HCT116 (cell line): Measurements from ENCODE around the gene RNU6-9. TPM values are rescaled to one million over a fixed set of nuclear protein-coding genes. Genes with fewer than 3 reads are reported as not detected.

Source experiments
- ATAC-seq: fragments of 200-7000 bp; cut with Tn5 transposase; 2 replicates; pipeline ENCODE4 v1.9.1; 2020; ENCODE audit warnings: mild to moderate bottlenecking, moderate library complexity
- BruUV-seq: library from RNA; stranded (reverse); fragments of 400-500 nt; replicated peaks from 2 replicates; lab custom pipeline; 2021; lab: Mats Ljungman, UMichigan
- CTCF ChIA-PET: fragments of 300-600 bp; sonication (Branson Sonifier 250); formaldehyde crosslinking; loops from one replicate; lab custom pipeline; 2021; ENCODE audit warnings: antibody characterized with exemption; lab: Charles Lee
- POLR2A ChIA-PET: fragments of 300-600, 350-600 bp; sonication (Branson Sonifier 250); formaldehyde crosslinking; loops from one replicate; lab custom pipeline; 2021; ENCODE audit warnings: antibody characterized with exemption; lab: Charles Lee
- RAD21 ChIA-PET, 2 experiments: fragments of 300-600 bp; sonication (Branson Sonifier 250); formaldehyde crosslinking; loops; one replicate each; lab custom pipeline; 2023; ENCODE audit warnings: low total read pairs in 2 of 2; ENCODE audit not compliant: uncharacterized antibody in 2 of 2, unreplicated experiment in 2 of 2, low non-redundant PET in 1 of 2; lab: Charles Lee
- DNase-seq: peaks from one replicate; pipeline ENCODE4 v3.0.0-alpha.2; 2010; ENCODE audit warnings: low read depth, low spot score
- H2AFZ ChIP-seq: fragments of 200-600 bp; shearing (Covaris generic), sonication (generic); 2 replicates; pipeline ENCODE4 v1.6.1; 2017; ENCODE audit warnings: low read depth, mixed run types, mixed read lengths, antibody characterized with exemption, low read length; ENCODE audit not compliant: poor library complexity, severe bottlenecking
- H3K27ac ChIP-seq: 2 replicates; pipeline ENCODE4 v1.5.1; 2012; ENCODE audit warnings: low read depth, low read length
- H3K27me3 ChIP-seq: fragments of 200-600 bp; sonication (generic); 2 replicates; pipeline ENCODE4 v1.6.1; 2016; ENCODE audit warnings: mixed run types, low read length, mixed read lengths; ENCODE audit not compliant: insufficient read depth
- H3K36me3 ChIP-seq, 2 experiments: fragments of 200-500 bp in 1 of 2; fragments of 200-600 bp in 1 of 2; sonication (Bioruptor generic) in 1 of 2; sonication (generic) in 1 of 2; 2 replicates each; pipeline versions ENCODE4 v1.5.1 to v1.6.1; 2014 to 2016; ENCODE audit warnings: low read length in 2 of 2, inconsistent platforms in 1 of 2, mixed read lengths in 1 of 2, mixed run types in 1 of 2; ENCODE audit not compliant: insufficient read depth in 2 of 2, control insufficient read depth in 1 of 2
- H3K4me1 ChIP-seq, 2 experiments: fragments of 200-600 bp in 1 of 2; sonication (generic) in 1 of 2; 2 replicates each; pipeline versions ENCODE4 v1.5.1 to v1.6.1; 2012 to 2017; ENCODE audit warnings: low read length in 2 of 2, inconsistent platforms in 1 of 2, mild to moderate bottlenecking in 1 of 2, mixed read lengths in 1 of 2, mixed run types in 1 of 2, moderate library complexity in 1 of 2; ENCODE audit not compliant: insufficient read depth in 2 of 2, control insufficient read depth in 1 of 2
- H3K4me2 ChIP-seq: fragments of 200-600 bp; sonication (generic); 2 replicates; pipeline ENCODE4 v1.6.1; 2017; ENCODE audit warnings: mixed run types, low read length, mixed read lengths
- H3K4me3 ChIP-seq, 2 experiments: fragments of 200-600 bp in 1 of 2; sonication (generic) in 1 of 2; replicated peaks in 1 of 2; 2 replicates each; pipeline ENCODE4 v1.5.1; 2011 to 2016; ENCODE audit warnings: low read length in 2 of 2, control low read depth in 1 of 2, low read depth in 1 of 2, mild to moderate bottlenecking in 1 of 2, mixed read lengths in 1 of 2, mixed run types in 1 of 2
- H3K79me2 ChIP-seq: fragments of 200-600 bp; sonication (generic); 2 replicates; pipeline ENCODE4 v1.6.1; 2017; ENCODE audit warnings: mild to moderate bottlenecking, mixed run types, low read length, moderate library complexity, mixed read lengths; ENCODE audit not compliant: insufficient read depth
- H3K9ac ChIP-seq: fragments of 200-600 bp; sonication (generic); 2 replicates; pipeline ENCODE4 v1.6.1; 2016; ENCODE audit warnings: low read length, mixed read lengths
- H3K9me2 ChIP-seq: fragments of 200-600 bp; sonication (generic), shearing (Covaris generic); 2 replicates; pipeline ENCODE4 v1.6.1; 2017; ENCODE audit warnings: mixed run types, mild to moderate bottlenecking, moderate library complexity; ENCODE audit not compliant: insufficient read depth
- H3K9me3 ChIP-seq, 2 experiments: fragments of 200-500 bp in 1 of 2; fragments of 200-600 bp in 1 of 2; sonication (Bioruptor generic) in 1 of 2; sonication (generic) in 1 of 2; 2 replicates each; pipeline ENCODE4 v1.6.1; 2014 to 2017; ENCODE audit warnings: low read length in 2 of 2, mixed read lengths in 2 of 2, inconsistent platforms in 1 of 2, low read depth in 1 of 2, mild to moderate bottlenecking in 1 of 2, mixed run types in 1 of 2, moderate library complexity in 1 of 2; ENCODE audit not compliant: control insufficient read depth in 1 of 2, insufficient read depth in 1 of 2
- H4K20me1 ChIP-seq: fragments of 200-600 bp; sonication (generic), shearing (Covaris generic); 2 replicates; pipeline ENCODE4 v1.6.1; 2017; ENCODE audit warnings: mixed run types, mild to moderate bottlenecking, moderate library complexity; ENCODE audit not compliant: insufficient read depth
- CBX3 ChIP-seq: IDR thresholded peaks from 2 replicates; pipeline ENCODE4 v1.6.1; 2012; ENCODE audit warnings: low read depth
- EZH2 ChIP-seq: fragments of 200-600 bp; sonication (generic); IDR thresholded peaks from 2 replicates; pipeline ENCODE4 v1.6.1; 2017; ENCODE audit warnings: antibody characterized with exemption, mixed run types
- POLR2A ChIP-seq: IDR thresholded peaks from 2 replicates; pipeline ENCODE4 v1.7.0; 2011; ENCODE audit warnings: borderline replicate concordance; ENCODE audit not compliant: insufficient read depth, insufficient read length; ENCODE audit errors: extremely low read depth
- REST ChIP-seq: IDR thresholded peaks from 2 replicates; pipeline ENCODE4 v1.6.1; 2012; ENCODE audit warnings: low read depth
- SIN3A ChIP-seq: IDR thresholded peaks from 2 replicates; pipeline ENCODE4 v1.6.1; 2012; ENCODE audit warnings: low read depth
- ZFX ChIP-seq: fragments of 450-650 bp; IDR thresholded peaks from 2 replicates; pipeline ENCODE4 v1.6.1; 2017
- intact Hi-C: fragments of 100-400 bp; cut with micrococcal nuclease; formaldehyde crosslinking; loops from 2 replicates; pipeline ENCODE4 v1.10.0; 2022
- total RNA-seq: library from RNA; stranded (reverse); gene quantifications from one replicate; pipeline ENCODE4 v1.2.1, GENCODE V29; 2021; ENCODE audit not compliant: unreplicated experiment
- TF ChIP-seq, protein P1 (sequence below): IDR thresholded peaks from 2 replicates; pipeline ENCODE4 v1.6.1; 2011; ENCODE audit warnings: mild to moderate bottlenecking, low read length, moderate library complexity; ENCODE audit not compliant: insufficient replicate concordance; ENCODE audit errors: extremely low read depth

The RNU6-9 gene
- total RNA-seq, 1 experiment from 2014 or later, result not detected

GRCh38 chr19:863315-863620 is 30.0 kb upstream of the RNU6-9 start:
- DNase-seq (no peak), ATAC-seq (no peak)
- no peaks in the 10 kb centered on the region for H3K9me2 ChIP-seq
- no peak overlapping the region for H2AFZ ChIP-seq
- no peak overlapping the region for H3K9ac ChIP-seq
- H3K27ac ChIP-seq, result no peak overlapping the region; the same call in 1 of the 2 replicates
- intact Hi-C loops, result no loop called here
- no peak overlapping the region for H3K4me3 ChIP-seq
- H3K9me3 ChIP-seq, result no peaks in the 10 kb centered on the region
- ChIA-PET RAD21 (no interaction called here), CTCF (no interaction called here), POLR2A (interaction anchor here (0.7 kb wide), 1 partner anchor 121 kb away, joined by 3 read pairs; the partner anchor contains the start of gene WDR18)
- H4K20me1 ChIP-seq, result no peaks in the 10 kb centered on the region
- no TSS peak for BruUV-seq
- no peaks in the 10 kb centered on the region for H3K27me3 ChIP-seq
- no peak overlapping the region for H3K4me2 ChIP-seq
- H3K4me1 ChIP-seq, result peaks cover 14 to 32% of the 10 kb centered on the region in 2 experiments
- TF ChIP-seq POLR2A, result no peak
- TF ChIP-seq, protein P1, sequence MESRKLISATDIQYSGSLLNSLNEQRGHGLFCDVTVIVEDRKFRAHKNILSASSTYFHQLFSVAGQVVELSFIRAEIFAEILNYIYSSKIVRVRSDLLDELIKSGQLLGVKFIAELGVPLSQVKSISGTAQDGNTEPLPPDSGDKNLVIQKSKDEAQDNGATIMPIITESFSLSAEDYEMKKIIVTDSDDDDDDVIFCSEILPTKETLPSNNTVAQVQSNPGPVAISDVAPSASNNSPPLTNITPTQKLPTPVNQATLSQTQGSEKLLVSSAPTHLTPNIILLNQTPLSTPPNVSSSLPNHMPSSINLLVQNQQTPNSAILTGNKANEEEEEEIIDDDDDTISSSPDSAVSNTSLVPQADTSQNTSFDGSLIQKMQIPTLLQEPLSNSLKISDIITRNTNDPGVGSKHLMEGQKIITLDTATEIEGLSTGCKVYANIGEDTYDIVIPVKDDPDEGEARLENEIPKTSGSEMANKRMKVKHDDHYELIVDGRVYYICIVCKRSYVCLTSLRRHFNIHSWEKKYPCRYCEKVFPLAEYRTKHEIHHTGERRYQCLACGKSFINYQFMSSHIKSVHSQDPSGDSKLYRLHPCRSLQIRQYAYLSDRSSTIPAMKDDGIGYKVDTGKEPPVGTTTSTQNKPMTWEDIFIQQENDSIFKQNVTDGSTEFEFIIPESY, result no peak
- no peak for TF ChIP-seq EZH2
- TF ChIP-seq ZFX, result no peak
- no peak for TF ChIP-seq REST
- no peak for TF ChIP-seq SIN3A
- TF ChIP-seq CBX3, result no peak
- no peaks in the 10 kb centered on the region; a peak in 1 of 4 replicates for H3K36me3 ChIP-seq
- no peaks in the 10 kb centered on the region for H3K79me2 ChIP-seq
